Lower lobe of right lung (tissue), 2 donors: ENCODE data around the gene RAB40A. TPM values are rescaled to one million over a fixed set of nuclear protein-coding genes. Genes with fewer than 3 reads are reported as not detected.
A peak's percentile ranks its signal among the peaks of the same experiment; 100 is the strongest.
"Not testable (repeated sequence)": the region's sequence is repeated elsewhere in the genome, so short reads cannot be mapped to it uniquely, and the experiment has no call there.

Experiments
- ATAC-seq, 2 donors: fragments of 200-7000 bp; cut with Tn5 transposase; one replicate each; pipeline ENCODE4 v1.9.1; 2020 to 2022; ENCODE audit warnings: mild to moderate bottlenecking in 2 of 2, moderate library complexity in 2 of 2
- DNase-seq: peaks from one replicate; pipeline ENCODE4 v3.0.0-alpha.2; 2020
- H3K27ac ChIP-seq: fragments of 200-600 bp; one replicate; pipeline ENCODE4 v1.8.0; 2022
- H3K27me3 ChIP-seq: fragments of 200-600 bp; one replicate; pipeline ENCODE4 v1.8.0; 2022; ENCODE audit warnings: low read depth
- H3K36me3 ChIP-seq: fragments of 200-600 bp; one replicate; pipeline ENCODE4 v1.8.0; 2022; ENCODE audit warnings: mild to moderate bottlenecking
- H3K4me1 ChIP-seq: fragments of 200-600 bp; one replicate; pipeline ENCODE4 v1.8.0; 2022
- H3K4me3 ChIP-seq: fragments of 200-600 bp; one replicate; pipeline ENCODE4 v1.8.0; 2022; ENCODE audit warnings: mild to moderate bottlenecking
- H3K9me3 ChIP-seq: fragments of 200-600 bp; one replicate; pipeline ENCODE4 v1.8.0; 2022
- CTCF ChIP-seq: fragments of 200-600 bp; IDR thresholded peaks from one replicate; pipeline ENCODE4 v1.8.0; 2022; ENCODE audit warnings: antibody characterized with exemption, mild to moderate bottlenecking
- intact Hi-C: fragments of 100-400 bp; cut with DNase I; formaldehyde crosslinking; loops from one replicate; pipeline ENCODE4 v1.11.0; 2022
- total RNA-seq: library from RNA; stranded (reverse); fragmentation: NEBNext Ultra II Directional; extraction: Animal tissue kit (Norgen Biotek cat#: 25700); gene quantifications from one replicate; pipeline ENCODE4 v1.2.1, GENCODE V29; 2021
- donor health status: DM: no; HTN: yes; CAD: no; lungs with severe emphysema.

The RAB40A gene
- total RNA-seq, 1 donor from 2014 or later: 0.53 TPM

GRCh38 chrX:103467156-103467555 is 52.1 kb downstream of the RAB40A start:
- Histone ChIP-seq H3K4me3 (no peak overlapping the region), H3K36me3 (no peaks in the 10 kb centered on the region), H3K27ac (no peak overlapping the region), H3K9me3 (no peaks in the 10 kb centered on the region), H3K4me1 (no peaks in the 10 kb centered on the region), H3K27me3 (no peaks in the 10 kb centered on the region)
- no peak for TF ChIP-seq CTCF
- ATAC-seq (no peak), DNase-seq (no peak)
- intact Hi-C loops: loop anchor here (5.0 to 10.0 kb wide), 2 partner anchors 120 to 252 kb away; partner anchors contain the start of gene BEX4

- no peak overlapping the region for H3K27ac ChIP-seq
- H3K4me3 ChIP-seq: peak overlapping the region; percentile 38
- ATAC-seq (peak; percentile 94 to 96), DNase-seq (peak; percentile 51)
- no peaks in the 10 kb centered on the region for H3K4me1 ChIP-seq
- no peaks in the 10 kb centered on the region for H3K36me3 ChIP-seq
- TF ChIP-seq CTCF: peak; percentile 74
- intact Hi-C loops: loop anchor here (5.0 to 10.0 kb wide), 2 partner anchors 117 to 250 kb away; partner anchors contain the start of gene BEX4
- no peaks in the 10 kb centered on the region for H3K27me3 ChIP-seq
- H3K9me3 ChIP-seq: no peaks in the 10 kb centered on the region
Observed at GRCh38 chrX:103464774-103465117, 54.5 kb downstream of the RAB40A start.

GRCh38 chrX:103464072-103464773 is 55.1 kb downstream of the RAB40A start:
- peak; percentile 67 to 79 for ATAC-seq
- no peaks in the 10 kb centered on the region for H3K36me3 ChIP-seq
- H3K4me3 ChIP-seq: peak overlapping the region; percentile 38
- peak; percentile 9 for TF ChIP-seq CTCF
- no peaks in the 10 kb centered on the region for H3K4me1 ChIP-seq
- no peaks in the 10 kb centered on the region for H3K27me3 ChIP-seq
- intact Hi-C loops: loop anchor here (10.0 kb wide), 1 partner anchor 249 kb away; the partner anchor contains the start of gene BEX4
- no peak for DNase-seq
- H3K9me3 ChIP-seq: no peaks in the 10 kb centered on the region
- no peak overlapping the region for H3K27ac ChIP-seq

- no peaks in the 10 kb centered on the region for H3K4me1 ChIP-seq
- no peak for TF ChIP-seq CTCF
- no peak overlapping the region for H3K4me3 ChIP-seq
- ATAC-seq (no peak), DNase-seq (no peak)
- H3K9me3 ChIP-seq: no peaks in the 10 kb centered on the region
- no peaks in the 10 kb centered on the region for H3K27me3 ChIP-seq
- no peaks in the 10 kb centered on the region for H3K36me3 ChIP-seq
- no peak overlapping the region for H3K27ac ChIP-seq
- intact Hi-C loops: loop anchor here (10.0 kb wide), 1 partner anchor 246 kb away; the partner anchor contains the start of gene BEX4
Observed at GRCh38 chrX:103461156-103461555, 58.1 kb downstream of the RAB40A start.

- DNase-seq: not testable (repeated sequence)
Observed at GRCh38 chrX:103460001-103460755, 59.1 kb downstream of the RAB40A start.

GRCh38 chrX:103453655-103454054 is 65.6 kb downstream of the RAB40A start:
- ATAC-seq (no peak), DNase-seq (no peak)
- Histone ChIP-seq H3K27ac (no peak overlapping the region), H3K27me3 (no peaks in the 10 kb centered on the region), H3K9me3 (no peaks in the 10 kb centered on the region), H3K4me3 (no peak overlapping the region), H3K36me3 (no peaks in the 10 kb centered on the region), H3K4me1 (no peaks in the 10 kb centered on the region)
- TF ChIP-seq CTCF: no peak
- intact Hi-C loops: no loop called here

More at GRCh38 chrX:103460001-103460755, 59.1 kb downstream of the RAB40A start:
- not testable (repeated sequence) for H3K27me3 ChIP-seq, H3K27ac ChIP-seq, H3K36me3 ChIP-seq, H3K9me3 ChIP-seq, H3K4me1 ChIP-seq, ATAC-seq, H3K4me3 ChIP-seq
- intact Hi-C loops: loop anchor here (10.0 kb wide), 1 partner anchor 245 kb away; the partner anchor contains the start of gene BEX4
